PC-9 (cell line): Measurements from ENCODE around the gene MOB3C. TPM values are rescaled to one million over a fixed set of nuclear protein-coding genes. Genes with fewer than 3 reads are reported as not detected.
"Not testable (repeated sequence)": the region's sequence is repeated elsewhere in the genome, so short reads cannot be mapped to it uniquely, and the experiment has no call there.

Experiments used
- BruUV-seq: library from RNA; stranded (reverse); fragments of 400-500 nt; replicated peaks from 2 replicates; lab custom pipeline; 2021; lab: Mats Ljungman, UMichigan
- CTCF ChIA-PET: fragments of 300-600 bp; sonication (Branson Sonifier 250); formaldehyde crosslinking; loops from one replicate; lab custom pipeline; 2022; ENCODE audit warnings: antibody characterized with exemption; lab: Charles Lee
- POLR2A ChIA-PET: fragments of 300-600 bp; sonication (Branson Sonifier 250); formaldehyde crosslinking; loops from one replicate; lab custom pipeline; 2022; ENCODE audit warnings: antibody characterized with exemption; ENCODE audit not compliant: unreplicated experiment; lab: Charles Lee
- DNase-seq, 2 experiments: peaks; one replicate each; pipeline versions ENCODE4 v3.0.0 to v3.0.0-alpha.2; 2015 to 2022; ENCODE audit warnings: mixed read lengths in 1 of 2
- H2AFZ ChIP-seq: fragments of 200-600 bp; sonication (generic); 2 replicates; pipeline ENCODE4 v1.8.1; 2017; ENCODE audit warnings: antibody characterized with exemption
- H3F3A ChIP-seq: fragments of 200-600 bp; sonication (generic); 2 replicates; pipeline ENCODE4 v1.8.1; 2017; ENCODE audit warnings: antibody characterized with exemption, mild to moderate bottlenecking, low read depth; ENCODE audit not compliant: insufficient read depth
- H3K27ac ChIP-seq: fragments of 200-600 bp; sonication (generic); 2 replicates; pipeline ENCODE4 v1.6.1; 2016; ENCODE audit warnings: mixed run types
- H3K27me3 ChIP-seq: fragments of 200-600 bp; sonication (generic); 2 replicates; pipeline ENCODE4 v1.6.1; 2016; ENCODE audit warnings: low read depth, mixed run types; ENCODE audit not compliant: insufficient read depth
- H3K36me3 ChIP-seq: fragments of 200-600 bp; sonication (generic); 2 replicates; pipeline ENCODE4 v1.6.1; 2016; ENCODE audit warnings: low read depth, mixed run types
- H3K4me1 ChIP-seq: fragments of 200-600 bp; sonication (generic); replicated peaks from 2 replicates; pipeline ENCODE4 v1.6.1; 2016; ENCODE audit warnings: mixed run types; ENCODE audit not compliant: insufficient read depth
- H3K4me2 ChIP-seq: fragments of 200-600 bp; sonication (generic); 2 replicates; pipeline ENCODE4 v1.6.1; 2017; ENCODE audit warnings: mixed run types
- H3K4me3 ChIP-seq: fragments of 200-600 bp; sonication (generic); 2 replicates; pipeline ENCODE4 v1.6.1; 2016; ENCODE audit warnings: mixed run types
- H3K79me2 ChIP-seq: fragments of 200-600 bp; sonication (generic); 2 replicates; pipeline ENCODE4 v1.6.1; 2017; ENCODE audit warnings: low read depth, mixed run types
- H3K9me2 ChIP-seq: fragments of 200-600 bp; sonication (generic); 2 replicates; pipeline ENCODE4 v1.8.1; 2017; ENCODE audit warnings: mild to moderate bottlenecking; ENCODE audit not compliant: insufficient read depth
- H3K9me3 ChIP-seq: fragments of 200-600 bp; sonication (generic); 2 replicates; pipeline ENCODE4 v1.8.1; 2016; ENCODE audit warnings: low read depth; ENCODE audit not compliant: insufficient read depth
- H4K20me1 ChIP-seq: fragments of 200-600 bp; sonication (generic); 2 replicates; pipeline ENCODE4 v1.8.1; 2017; ENCODE audit not compliant: insufficient read depth
- CTCF ChIP-seq: fragments of 200-600 bp; sonication (generic); conservative IDR thresholded peaks from 2 replicates; pipeline ENCODE4 v1.6.1; 2017; ENCODE audit warnings: mixed run types, antibody characterized with exemption, mild to moderate bottlenecking, moderate library complexity
- EZH2 ChIP-seq: fragments of 200-600 bp; sonication (generic); IDR thresholded peaks from 2 replicates; pipeline ENCODE4 v1.8.0; 2017; ENCODE audit warnings: antibody characterized with exemption, low read depth
- intact Hi-C: fragments of 100-400 bp; cut with micrococcal nuclease; formaldehyde crosslinking; loops from one replicate; pipeline ENCODE4 v1.10.0; 2022; ENCODE audit not compliant: unreplicated experiment
- total RNA-seq: library from RNA; stranded (reverse); gene quantifications from 2 replicates; pipeline ENCODE4 v1.2.3, GENCODE V29; 2021

MOB3C gene
- total RNA-seq, 1 experiment from 2014 or later = 35.2 TPM

- Histone ChIP-seq H2AFZ (no peak overlapping the region), H3K27ac (no peak overlapping the region), H3K79me2 (no peaks in the 10 kb centered on the region), H3K36me3 (peaks cover 14% of the 10 kb centered on the region; the same call in 1 of the 2 replicates), H3K9me2 (no peaks in the 10 kb centered on the region), H3K4me1 (0 out of 2 replicates have a peak, but pooled peaks cover 4% of the 10 kb centered on the region), H3K27me3 (no peaks in the 10 kb centered on the region), H4K20me1 (no peaks in the 10 kb centered on the region), H3K4me3 (no peak overlapping the region), H3K4me2 (no peak overlapping the region), H3F3A (peaks cover 11% of the 10 kb centered on the region; the same call in 1 of the 2 replicates), H3K9me3 (no peaks in the 10 kb centered on the region)
- CTCF ChIA-PET = no interaction called here
- intact Hi-C loops = no loop called here
- no TSS peak for BruUV-seq
- DNase-seq = no peak
- POLR2A ChIA-PET = no interaction called here
- TF ChIP-seq CTCF (no peak), EZH2 (no peak)
Measured at GRCh38 chr1:46655848-46656247, 39.2 kb upstream of the MOB3C start.

DNA sequence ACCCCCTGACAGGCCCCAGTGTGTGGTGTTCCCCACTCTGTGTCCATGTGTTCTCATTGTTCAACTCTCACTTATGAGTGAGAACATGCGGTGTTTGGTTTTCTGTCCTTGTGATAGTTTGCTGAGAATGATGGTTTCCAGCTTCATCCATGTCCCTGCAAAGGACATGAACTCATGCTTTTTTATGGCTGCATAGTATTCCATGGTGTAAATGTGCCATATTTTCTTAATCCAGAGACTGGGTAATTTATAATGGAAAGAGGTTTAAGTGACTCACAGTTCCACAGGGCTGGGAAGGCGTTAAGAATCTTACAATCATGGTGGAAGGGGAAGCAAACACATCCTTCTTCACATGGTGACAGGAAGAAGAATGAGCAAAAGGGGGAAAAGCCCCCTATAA, 38.1 kb upstream of the MOB3C start:
- H3K4me2 ChIP-seq, CTCF ChIA-PET, H3K79me2 ChIP-seq, DNase-seq, H2AFZ ChIP-seq, H3K27ac ChIP-seq, H3K4me3 ChIP-seq, H3K4me1 ChIP-seq, H3K9me2 ChIP-seq, POLR2A ChIA-PET, H4K20me1 ChIP-seq, intact Hi-C loops, H3K9me3 ChIP-seq, BruUV-seq, H3K27me3 ChIP-seq: not testable (repeated sequence)
- peaks cover 14% of the 10 kb centered on the region; the same call in 1 of the 2 replicates for H3K36me3 ChIP-seq
- H3F3A ChIP-seq = peaks cover 11% of the 10 kb centered on the region; the same call in 1 of the 2 replicates

DNA sequence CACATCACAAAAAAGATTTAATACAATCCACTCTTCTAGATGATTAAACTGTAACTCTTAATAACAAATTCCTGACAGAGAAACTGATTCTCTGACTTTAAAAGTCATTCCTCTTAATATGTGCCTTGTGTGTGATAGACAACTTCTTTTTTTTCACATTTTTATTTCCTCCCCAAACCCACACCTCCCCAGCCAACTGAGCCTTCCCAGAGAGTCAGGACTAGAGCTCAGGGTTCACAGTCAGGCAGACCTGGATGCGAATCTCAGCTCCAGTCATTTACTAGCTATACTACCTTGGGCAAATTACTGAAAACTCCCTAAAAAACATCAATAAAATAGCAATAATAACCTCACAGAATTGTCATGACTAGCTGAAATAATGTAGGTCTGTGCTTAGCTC, 37.4 kb upstream of the MOB3C start:
- Histone ChIP-seq H3F3A (peaks cover 11% of the 10 kb centered on the region; the same call in 1 of the 2 replicates), H3K4me3 (no peak overlapping the region), H3K9me2 (no peaks in the 10 kb centered on the region), H3K27ac (no peak overlapping the region), H2AFZ (no peak overlapping the region), H3K9me3 (no peaks in the 10 kb centered on the region), H3K4me1 (0 out of 2 replicates have a peak, but pooled peaks cover 4% of the 10 kb centered on the region), H3K36me3 (peaks cover 14% of the 10 kb centered on the region; the same call in 1 of the 2 replicates), H3K4me2 (no peak overlapping the region), H4K20me1 (no peaks in the 10 kb centered on the region), H3K27me3 (no peaks in the 10 kb centered on the region), H3K79me2 (no peaks in the 10 kb centered on the region)
- TF ChIP-seq EZH2 = no peak
- TF ChIP-seq CTCF = no peak
- no TSS peak for BruUV-seq
- no peak for DNase-seq
- POLR2A ChIA-PET = no interaction called here
- CTCF ChIA-PET = no interaction called here
- intact Hi-C loops = no loop called here
